Posterior cingulate gyrus (tissue), 11 donors: Measurements from ENCODE around the gene CCNG2.
"Not testable (repeated sequence)": the region's sequence is repeated elsewhere in the genome, so short reads cannot be mapped to it uniquely, and the experiment has no call there.

Experiments
- DNase-seq, 10 donors: peaks; one replicate each; pipeline versions ENCODE4 v3.0.0 to v3.0.0-alpha.2; 2020 to 2021; ENCODE audit warnings: mixed read lengths in 3 of 10
- intact Hi-C: fragments of 100-400 bp; cut with DNase I; formaldehyde crosslinking; loops from one replicate; pipeline ENCODE4 v1.15.1; 2023

Gene CCNG2, protein sequence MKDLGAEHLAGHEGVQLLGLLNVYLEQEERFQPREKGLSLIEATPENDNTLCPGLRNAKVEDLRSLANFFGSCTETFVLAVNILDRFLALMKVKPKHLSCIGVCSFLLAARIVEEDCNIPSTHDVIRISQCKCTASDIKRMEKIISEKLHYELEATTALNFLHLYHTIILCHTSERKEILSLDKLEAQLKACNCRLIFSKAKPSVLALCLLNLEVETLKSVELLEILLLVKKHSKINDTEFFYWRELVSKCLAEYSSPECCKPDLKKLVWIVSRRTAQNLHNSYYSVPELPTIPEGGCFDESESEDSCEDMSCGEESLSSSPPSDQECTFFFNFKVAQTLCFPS

DNA sequence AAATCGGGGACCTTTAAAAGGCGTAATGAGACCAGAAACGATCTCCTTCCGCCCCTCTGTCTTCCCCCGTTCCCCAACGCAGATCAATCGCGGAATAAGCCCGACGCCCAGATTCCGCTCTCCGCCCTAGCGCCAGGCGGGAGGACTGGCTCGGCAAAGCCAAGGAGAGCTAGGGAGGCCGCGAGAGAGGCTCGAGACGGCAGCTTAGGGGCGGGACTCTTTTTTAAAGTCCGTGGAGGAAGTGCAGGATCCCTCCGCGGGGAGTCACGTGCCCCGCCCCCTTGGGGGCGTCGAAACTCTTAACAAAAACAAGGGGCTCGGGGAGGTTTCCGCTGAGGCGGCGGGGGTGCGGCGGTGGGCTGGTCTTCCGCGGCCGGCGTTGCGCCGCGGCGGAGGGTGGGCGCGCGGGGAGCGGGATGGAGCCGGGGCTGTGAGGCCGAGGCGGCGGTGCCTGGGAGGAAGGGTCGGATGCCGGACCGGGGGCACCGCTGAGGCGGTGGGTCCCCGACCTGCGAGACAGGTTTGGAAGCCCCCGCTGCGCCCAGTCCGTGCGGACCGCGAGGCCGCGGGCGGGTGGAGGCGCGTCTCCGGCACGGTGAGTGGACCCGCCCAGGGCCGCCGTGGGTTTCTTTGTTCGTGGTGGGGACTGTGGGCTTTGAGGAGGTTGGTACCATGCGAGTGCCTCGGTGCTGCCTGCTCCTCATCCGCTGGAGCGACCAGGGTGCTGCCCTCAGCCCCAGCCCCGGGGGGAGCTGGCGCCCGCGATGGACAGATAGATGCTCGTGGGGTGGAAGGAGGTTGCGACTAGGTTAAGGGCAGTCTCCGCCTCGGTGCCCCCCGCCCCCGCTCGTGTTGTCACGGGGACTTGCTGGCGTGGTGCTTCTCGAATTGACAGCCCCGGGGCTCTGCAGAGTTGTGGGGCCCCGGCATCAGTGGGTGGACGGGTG, at the start of gene CCNG2:
Gene CCNG2, plus strand, starts transcription at position 296 of the 947 bp plus-strand sequence. CDS start 1,326 bp downstream, outside the sequence.
- intact Hi-C loops: loop anchor here (5.0 kb wide), 2 partner anchors 60 to 210 kb away; partner anchors contain the start of gene SEPTIN11
- DNase-seq: peak; percentile 73 to 96 (median 82)

DNA sequence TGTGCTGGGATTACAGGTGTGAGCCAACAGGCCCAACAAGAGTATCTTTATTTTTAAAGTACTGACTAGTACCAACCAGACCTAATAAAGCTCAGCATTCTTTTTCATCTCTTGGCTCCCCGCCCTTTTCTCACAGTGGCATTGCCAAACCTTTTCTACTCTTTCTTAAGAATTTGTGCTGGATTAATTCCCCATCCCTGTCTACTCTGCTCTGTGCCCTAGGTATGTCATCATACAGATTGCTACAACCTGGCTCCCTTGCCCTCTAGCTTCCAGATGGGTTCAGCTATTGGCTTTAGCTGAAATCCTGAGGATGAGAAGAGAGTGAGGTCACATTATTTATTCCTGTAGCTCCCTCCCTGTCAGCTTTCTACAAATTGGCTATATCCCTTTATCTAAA, 46.3 kb upstream of the CCNG2 start:
- intact Hi-C loops: no loop called here
- no peak for DNase-seq

DNA sequence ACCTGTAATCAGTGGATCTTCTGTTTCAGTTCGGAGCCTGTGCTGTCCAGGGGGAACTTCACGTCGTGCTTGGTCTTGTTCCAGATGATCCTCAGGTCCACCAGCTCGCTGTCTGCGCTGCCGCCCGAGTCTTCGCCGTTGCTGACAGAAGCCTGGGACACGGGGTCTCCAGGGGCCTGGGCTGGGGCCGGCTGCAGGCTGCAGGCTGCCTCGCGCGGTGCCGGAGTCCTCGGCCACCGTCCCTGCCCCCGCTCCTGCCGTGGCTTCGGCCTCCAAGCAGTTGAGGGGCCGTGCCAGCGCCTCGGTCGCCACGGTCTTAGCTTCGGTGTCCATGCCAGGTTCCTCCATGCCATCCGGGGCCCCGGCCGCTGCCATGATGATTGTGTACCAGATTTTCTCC, 43.9 kb upstream of the CCNG2 start:
- intact Hi-C loops: no loop called here
- peak in 1 of 10 donors; percentile 82 for DNase-seq

DNA sequence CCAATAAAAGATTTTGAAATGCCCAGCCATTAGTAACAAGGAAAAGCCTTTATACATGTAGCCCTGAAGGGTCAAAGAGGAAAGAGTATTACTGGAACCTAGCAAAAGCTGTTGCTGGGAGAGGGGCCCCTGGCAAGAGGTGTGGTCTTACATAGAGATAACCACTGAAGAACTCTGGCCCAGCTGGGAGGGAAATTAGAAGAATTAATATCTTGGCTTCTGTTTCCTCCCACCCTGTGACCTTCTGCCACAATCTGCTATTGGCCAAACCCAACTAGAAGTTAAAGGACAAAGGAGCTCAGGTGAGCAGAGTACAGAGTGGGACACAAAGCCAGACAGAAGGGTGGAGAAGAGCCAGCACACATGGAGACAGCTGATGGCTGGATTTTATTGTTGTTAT, 39.3 kb upstream of the CCNG2 start:
- intact Hi-C loops: no loop called here
- DNase-seq: no peak

DNA sequence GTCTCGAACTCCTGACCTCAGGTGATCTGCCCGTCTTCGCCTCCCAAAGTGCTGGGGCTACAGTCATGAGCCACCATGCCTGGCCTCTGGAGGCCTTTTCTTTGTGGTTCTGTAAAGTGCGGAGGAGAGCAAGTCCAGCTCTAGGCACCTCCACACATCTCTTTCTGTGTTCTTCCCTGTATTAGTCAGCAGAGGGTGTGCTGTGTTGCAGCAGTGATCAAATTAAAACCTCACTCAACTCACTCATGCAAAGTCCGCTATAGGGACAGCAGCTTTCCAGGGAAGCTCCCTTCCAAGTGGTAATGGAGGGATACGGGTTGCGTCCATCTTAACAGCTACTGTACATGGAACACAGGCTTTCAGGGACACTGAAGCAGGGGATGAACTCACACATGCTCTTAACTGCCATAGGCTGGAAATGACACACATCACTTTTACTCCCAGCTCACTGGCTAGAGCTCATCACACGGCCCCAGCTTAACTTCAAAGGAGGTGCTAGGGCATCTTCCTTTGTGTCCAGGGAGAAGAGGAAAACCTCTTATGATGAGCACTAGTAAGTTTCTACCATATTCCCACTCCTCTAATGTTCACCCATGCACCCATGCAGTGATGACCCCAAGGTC, 36.0 kb upstream of the CCNG2 start:
- DNase-seq: peak in 1 of 10 donors; percentile 35
- intact Hi-C loops: no loop called here

DNA sequence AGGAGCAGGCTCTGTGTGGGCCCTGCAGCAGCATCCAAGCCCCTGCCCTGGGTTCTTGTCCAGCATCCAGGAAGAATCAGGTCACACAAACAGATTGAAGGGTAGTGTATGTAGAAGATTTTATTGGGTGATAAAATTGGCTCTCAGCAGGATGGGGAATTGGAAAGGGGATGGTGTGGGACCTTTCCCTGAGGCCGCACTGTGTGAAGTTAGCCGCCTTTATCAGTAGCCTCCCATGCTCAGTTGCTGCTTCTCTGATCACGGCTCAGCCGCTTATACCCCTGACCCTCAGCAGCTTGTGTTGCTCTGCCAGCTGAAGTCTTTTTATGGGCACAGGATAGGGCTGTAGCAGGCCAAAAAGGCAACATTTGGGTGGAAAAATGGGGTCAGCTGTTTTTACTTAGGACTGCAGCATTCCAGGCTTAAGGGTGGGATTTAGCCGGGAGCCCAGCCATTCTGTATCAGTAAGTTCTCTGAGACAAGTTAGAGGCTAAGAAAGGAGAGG, 35.2 kb upstream of the CCNG2 start:
- intact Hi-C loops: no loop called here
- no peak for DNase-seq

DNA sequence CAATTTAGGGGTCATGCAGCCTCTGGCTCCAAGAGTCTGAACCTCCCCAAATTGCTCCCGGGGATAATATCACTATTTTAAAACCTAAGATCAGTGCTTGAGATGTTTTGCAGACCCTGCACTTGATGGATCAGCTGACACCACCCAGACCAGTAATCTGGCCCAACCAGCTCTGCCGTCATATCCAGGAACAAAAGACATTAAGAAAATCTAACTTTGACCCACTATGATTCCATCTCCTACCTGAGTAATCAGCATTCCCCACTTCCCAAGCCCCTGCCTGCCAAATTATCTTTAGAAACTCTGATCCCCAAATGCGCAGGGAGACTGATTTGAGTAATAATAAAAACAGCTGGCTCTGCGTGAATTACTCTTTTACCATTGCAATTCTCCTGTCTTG, 34.4 kb upstream of the CCNG2 start:
- intact Hi-C loops: no loop called here
- no peak for DNase-seq

DNA sequence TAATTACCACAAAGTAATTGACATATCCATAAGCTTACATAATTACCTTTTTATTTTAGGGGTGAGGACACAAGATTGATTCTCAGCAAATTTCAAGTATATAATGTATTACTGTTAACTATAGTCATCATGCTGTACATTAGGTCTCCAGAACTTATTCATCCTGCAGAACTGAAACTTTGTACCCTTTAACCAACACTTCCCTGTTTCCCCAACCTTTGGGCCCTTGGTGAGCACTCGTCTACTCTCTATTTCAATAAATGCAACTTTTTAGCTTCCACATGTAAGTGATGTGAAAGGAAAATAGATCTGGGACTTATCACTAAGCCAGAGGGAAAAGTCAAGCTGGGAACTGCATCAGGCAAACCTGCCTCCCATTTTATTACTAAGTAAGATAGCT, 33.6 kb upstream of the CCNG2 start:
- intact Hi-C loops: no loop called here
- DNase-seq: no peak

DNA sequence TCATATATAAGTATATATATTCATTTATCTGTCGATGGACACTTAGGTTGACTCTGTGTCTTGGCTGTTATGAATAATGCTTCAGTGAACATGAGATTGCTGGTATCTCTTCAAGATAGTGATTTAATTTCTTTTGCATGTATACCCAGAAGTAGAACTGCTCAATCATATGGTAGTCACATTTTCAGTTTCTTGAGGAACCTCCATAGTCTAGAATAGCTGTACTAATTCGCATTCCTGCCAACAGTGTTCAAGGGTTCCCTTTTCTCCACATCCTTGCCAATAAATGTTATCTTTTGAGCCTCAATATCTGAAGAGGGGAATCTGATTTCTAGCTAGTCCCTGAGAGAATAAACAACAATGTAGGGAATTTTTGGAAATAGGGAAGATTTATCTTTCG, 32.4 kb upstream of the CCNG2 start:
- intact Hi-C loops: no loop called here
- no peak for DNase-seq

DNA sequence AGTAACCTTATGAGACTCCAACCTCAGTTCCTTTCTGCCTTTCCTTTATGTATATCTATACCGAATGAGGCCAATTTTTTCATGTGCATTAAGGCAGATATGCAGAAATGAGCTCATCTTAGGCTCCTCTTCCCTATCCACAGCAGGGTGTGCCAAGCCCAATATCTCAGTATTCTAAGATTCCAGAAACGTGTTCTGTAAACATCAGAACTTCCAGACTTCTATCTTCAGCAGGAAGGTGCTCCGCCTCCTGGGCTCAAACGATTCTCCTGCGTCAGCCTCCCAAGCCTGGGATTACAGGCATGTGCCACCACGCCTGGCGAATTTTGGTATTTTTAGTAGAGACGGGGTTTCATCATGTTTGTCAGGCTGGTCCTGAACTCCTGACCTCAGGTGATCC, 31.0 kb upstream of the CCNG2 start:
- intact Hi-C loops: no loop called here
- DNase-seq: no peak

DNA sequence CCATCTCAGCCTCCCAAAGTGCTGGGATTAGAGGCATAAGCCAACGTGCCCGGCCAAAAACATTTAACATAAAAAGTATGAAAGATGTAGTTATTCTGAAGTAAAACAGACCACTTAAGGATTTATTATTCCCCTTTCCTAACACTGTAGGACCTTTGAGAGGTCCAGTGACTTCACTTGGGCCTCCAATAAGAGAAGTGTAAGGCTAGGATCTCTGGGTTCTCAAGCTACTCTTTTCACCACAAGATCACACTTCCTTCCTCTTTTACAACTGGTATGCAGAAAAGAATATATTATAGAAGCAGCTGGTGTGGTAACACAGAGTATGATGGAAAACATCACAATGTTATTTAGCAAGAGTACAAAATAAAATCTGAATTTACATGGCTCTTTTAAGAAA, 30.2 kb upstream of the CCNG2 start:
- DNase-seq: no peak
- intact Hi-C loops: no loop called here

DNA sequence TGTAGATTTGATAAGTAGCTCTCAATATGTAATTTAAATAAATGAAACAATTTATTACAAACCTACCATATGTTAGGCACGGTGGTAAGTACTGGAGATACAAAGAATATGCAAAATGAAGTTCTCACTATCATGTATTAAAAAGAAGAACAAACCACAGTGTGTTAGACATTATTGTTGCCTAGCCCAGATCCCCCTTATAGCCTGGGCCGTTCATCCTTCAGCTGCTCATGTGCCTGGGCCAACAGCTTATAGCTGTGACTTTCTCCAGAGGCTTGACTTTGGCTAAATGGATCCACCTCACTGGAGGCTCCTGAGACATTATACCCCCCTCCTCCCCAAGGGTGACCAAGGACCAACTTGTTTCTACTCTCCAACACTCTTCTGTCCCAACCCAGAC, 29.8 kb upstream of the CCNG2 start:
- no peak for DNase-seq
- intact Hi-C loops: no loop called here

DNA sequence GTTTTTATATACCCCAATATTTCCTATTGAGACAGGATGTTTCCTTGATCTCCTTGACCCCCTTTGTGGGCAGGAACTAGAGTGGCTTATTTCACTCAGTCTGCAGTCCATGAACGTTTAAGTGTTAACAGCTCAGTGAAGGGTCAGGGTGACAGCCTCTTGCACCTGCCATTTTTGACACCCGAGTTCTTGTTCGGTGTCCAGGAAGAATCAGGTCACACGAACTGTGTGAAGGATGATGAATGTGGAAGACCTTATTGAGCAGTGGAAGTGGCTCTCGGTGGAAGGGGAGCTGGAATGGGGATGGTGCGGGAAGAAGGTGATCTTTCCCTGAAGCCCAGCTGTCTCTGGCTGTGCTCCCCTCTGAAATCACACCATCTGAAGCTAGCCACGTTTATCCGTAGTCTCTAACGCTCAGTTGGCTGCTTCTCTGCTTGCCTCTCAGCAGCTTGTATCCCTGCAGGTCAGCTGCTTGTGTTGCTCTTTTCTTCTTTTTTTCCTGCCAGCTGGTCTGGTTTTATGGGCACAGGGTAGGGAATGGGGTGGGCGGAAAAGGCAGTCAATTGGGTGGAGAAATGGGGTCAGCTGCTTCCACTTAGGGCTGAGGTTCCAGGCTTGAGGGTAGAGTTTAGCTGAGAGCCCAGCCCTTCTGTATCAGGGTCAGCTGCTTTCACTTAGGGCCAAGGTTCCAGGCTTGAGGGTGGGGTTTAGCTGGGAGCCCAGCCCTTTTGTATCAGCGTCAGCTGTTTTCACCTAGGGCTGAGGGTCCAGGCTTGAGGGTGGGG, 29.0 kb upstream of the CCNG2 start:
- DNase-seq: no peak
- intact Hi-C loops: no loop called here

DNA sequence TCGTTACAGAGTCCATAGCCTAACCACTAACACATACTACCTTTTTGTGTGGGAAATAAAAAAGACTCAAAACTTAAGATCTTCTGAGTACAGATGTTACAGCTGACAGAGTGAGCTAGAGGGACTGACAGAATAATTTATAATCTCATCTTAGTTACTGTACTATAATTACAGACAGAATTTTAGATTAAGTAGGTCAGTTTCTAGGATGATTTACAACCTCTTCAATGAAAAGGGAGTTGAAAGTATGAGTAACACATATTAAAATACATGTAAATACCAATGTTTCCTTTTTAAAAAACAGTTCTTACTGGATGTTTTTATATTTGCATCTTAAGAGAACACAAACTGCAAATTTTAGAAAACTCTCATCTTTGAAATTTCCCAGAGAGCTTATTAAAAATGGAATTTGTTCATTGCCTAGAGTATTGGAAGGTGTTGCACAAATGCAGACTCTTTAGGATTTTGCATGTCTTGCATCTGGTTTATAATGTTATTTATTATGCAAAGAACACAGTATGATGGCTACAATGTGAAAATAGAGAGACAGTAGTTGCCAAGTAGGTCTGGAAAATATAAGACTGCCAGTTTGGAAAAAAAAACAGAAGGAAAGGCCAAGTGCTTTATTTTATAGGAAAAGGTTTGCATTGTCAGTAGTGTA, 24.2 kb upstream of the CCNG2 start:
- intact Hi-C loops: no loop called here
- no peak for DNase-seq

DNA sequence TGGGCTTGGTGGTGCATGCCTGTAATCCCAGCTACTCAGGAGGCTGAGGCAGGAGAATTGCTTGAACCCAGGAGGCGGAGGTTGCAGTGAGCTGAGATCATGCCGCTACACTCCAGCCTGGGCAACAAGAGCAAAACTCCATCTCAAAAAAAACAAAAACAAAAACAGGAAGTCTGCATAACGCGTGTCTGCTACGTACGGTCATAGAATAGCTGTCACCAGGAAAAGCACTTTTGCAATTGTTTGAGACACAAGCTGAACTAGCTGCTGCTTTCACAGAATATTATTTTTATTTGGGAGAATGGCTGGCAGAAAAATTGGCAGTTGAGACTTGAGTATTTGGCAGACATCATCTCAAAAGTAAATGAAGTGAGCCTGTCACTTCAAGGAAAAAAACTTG, 19.6 kb upstream of the CCNG2 start:
- intact Hi-C loops: not testable (repeated sequence)

DNA sequence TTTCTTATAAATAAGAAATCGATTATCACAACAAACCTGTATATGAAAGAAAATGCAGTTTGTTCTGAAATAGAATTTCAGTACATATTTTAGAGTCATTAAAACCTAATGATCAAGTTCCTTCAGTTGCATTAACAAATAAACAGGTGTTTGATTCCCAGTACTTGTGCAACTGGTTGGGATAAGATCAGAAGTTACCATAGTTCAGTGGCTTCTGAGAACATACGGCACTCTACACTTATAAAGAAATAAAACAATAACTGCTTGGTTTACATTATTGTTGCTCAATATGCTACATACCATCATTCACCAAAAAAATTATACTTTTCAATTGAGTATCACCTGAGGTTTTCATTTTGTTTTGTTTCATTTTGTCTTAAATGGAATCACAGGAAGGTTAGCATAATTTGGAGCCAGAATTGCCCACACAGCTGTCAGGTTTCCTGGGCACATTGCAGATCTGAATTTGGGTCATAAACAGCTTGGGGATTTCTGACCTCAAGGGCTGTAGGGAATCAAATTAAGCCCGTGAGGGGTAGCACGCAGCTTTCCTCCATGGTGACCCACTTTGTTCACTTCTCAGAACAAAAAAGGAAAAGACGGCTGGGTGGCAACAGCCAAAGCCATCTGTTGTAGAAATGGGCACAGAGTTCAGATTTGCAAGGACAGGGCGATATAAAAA, 14.9 kb upstream of the CCNG2 start:
- DNase-seq: no peak
- intact Hi-C loops: no loop called here

More for the DNA sequence above, 19.6 kb upstream of the CCNG2 start:
- not testable (repeated sequence) for DNase-seq

DNA sequence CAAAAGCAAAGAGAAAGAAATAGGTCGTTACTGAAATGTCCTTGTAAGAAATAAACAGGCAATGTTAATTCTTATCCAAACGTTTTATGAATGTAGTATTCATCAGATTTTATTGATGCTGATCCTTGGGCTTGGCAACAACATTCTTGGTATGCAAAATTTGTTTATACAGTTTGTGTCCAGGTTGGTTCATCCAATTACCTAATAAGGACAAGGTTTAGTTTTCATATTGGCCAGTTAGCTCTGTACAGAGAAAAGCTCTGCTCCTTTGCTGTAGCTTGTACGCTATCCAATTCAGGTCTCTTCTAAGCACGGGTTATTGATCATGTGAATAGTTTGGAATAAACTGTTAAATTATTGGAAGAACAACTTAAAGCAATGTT, 14.4 kb upstream of the CCNG2 start:
- no peak for DNase-seq
- intact Hi-C loops: no loop called here

DNA sequence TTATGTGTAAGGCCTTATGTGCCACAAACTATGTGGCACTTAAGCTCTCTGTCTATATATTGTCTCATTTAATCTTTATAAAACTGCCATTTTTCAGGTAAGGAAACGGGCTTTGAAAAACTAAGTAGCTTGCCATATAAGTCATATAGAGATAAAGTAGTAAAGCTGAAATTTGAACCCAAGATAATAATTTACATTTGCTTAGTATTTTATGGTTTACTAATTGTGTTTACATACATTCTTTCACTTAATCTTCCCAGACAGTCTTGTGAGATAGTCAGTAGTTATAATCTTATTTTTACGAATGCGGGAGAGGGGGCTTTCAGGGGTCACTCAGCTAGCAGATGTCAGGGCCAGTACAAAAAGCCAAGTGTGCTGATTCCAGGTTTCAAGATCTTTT, 13.9 kb upstream of the CCNG2 start:
- DNase-seq: no peak

DNA sequence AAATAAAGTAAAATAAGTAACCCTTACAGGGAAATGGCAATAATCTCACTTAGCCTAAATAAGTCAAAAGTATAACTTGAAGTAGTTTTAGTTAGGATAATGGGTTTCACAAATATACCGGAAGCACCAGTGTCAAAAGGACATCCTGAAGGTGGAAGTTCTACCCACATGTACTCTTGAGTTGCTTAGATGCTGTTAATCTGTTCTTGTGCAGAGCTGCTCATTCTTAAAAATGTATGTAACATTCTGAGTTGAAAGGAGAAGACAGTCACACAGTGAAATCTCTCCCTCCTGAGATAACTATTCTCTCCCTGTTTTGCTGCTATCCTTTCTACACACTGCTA, 11.2 kb upstream of the CCNG2 start:
- intact Hi-C loops: no loop called here
- no peak for DNase-seq

More for the DNA sequence above, 13.9 kb upstream of the CCNG2 start:
- intact Hi-C loops: no loop called here
